ENCODE results near the gene FSTL5.

DNA sequence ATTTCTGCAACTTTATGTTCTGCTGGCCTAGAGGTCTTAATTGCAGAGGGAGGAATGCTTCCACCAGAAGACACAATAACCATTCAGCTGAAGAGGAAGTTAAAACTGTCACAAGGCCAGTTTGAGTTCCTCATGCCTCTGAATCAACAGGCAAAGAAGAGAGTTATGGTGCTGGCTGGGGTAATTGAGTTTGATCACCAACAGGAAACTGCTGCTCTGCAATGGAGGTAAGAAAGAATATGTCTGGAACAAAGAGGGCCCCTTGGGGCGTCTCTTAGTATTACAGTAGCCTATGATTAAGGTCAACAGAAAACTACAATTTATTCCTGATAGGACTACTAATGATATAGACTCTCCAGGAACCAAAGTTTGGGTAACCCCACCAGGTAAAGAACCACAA lies 744.0 kb downstream of the FSTL5 start:
- peak in 1 of 2 donors; percentile 6 for TF ChIP-seq CTCF (conservative IDR thresholded peaks at IDR 0.05 in 1 of 2, IDR thresholded peaks at IDR 0.05 in 1 of 2; ENCODE audit: extremely low read depth in 1 of 2, insufficient read depth in 1 of 2, low read depth in 1 of 2, low read length in 2 of 2)
- TF ChIP-seq EZH2 (IDR thresholded peaks at IDR 0.05; ENCODE audit: borderline replicate concordance, low read length), result no peak

Measured in mammary epithelial cell (primary cell).